ENCODE results near the gene PRDX5.

The PRDX5 gene

GRCh38 chr11:64284962-64285884 lies 32.7 kb upstream of the PRDX5 start, which contains the start of gene GPR137:
GPR137 (plus strand) TSS chr11:64285848; CDS start chr11:64286525, 677 bp downstream.
- TF ChIP-seq, protein P1, sequence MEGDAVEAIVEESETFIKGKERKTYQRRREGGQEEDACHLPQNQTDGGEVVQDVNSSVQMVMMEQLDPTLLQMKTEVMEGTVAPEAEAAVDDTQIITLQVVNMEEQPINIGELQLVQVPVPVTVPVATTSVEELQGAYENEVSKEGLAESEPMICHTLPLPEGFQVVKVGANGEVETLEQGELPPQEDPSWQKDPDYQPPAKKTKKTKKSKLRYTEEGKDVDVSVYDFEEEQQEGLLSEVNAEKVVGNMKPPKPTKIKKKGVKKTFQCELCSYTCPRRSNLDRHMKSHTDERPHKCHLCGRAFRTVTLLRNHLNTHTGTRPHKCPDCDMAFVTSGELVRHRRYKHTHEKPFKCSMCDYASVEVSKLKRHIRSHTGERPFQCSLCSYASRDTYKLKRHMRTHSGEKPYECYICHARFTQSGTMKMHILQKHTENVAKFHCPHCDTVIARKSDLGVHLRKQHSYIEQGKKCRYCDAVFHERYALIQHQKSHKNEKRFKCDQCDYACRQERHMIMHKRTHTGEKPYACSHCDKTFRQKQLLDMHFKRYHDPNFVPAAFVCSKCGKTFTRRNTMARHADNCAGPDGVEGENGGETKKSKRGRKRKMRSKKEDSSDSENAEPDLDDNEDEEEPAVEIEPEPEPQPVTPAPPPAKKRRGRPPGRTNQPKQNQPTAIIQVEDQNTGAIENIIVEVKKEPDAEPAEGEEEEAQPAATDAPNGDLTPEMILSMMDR (IDR thresholded peaks at IDR 0.05; ENCODE audit: borderline replicate concordance, control extremely low read depth, extremely low read depth, insufficient read depth, missing control alignments), result no peak
- in situ Hi-C loops (cut with MboI; ENCODE audit: low sequenced_read_pairs, unreplicated experiment), result loop anchor here (25.0 kb wide), 1 partner anchor 298 kb away; the partner anchor contains the start of gene OTUB1
- peak; percentile 95 for DNase-seq (ENCODE audit: low spot score)

- TF ChIP-seq, protein P1 (IDR thresholded peaks at IDR 0.05; ENCODE audit: borderline replicate concordance, control extremely low read depth, extremely low read depth, insufficient read depth, missing control alignments), result no peak
- in situ Hi-C loops (cut with MboI; ENCODE audit: low sequenced_read_pairs, unreplicated experiment), result loop anchor here (25.0 kb wide), 1 partner anchor 299 kb away; the partner anchor contains the start of gene OTUB1
- DNase-seq (ENCODE audit: low spot score), result no peak
Observed at GRCh38 chr11:64285885-64286800, 31.8 kb upstream of the PRDX5 start.

GRCh38 chr11:64286801-64287159 lies 31.1 kb upstream of the PRDX5 start:
- in situ Hi-C loops (cut with MboI; ENCODE audit: low sequenced_read_pairs, unreplicated experiment), result loop anchor here (25.0 kb wide), 1 partner anchor 299 kb away; the partner anchor contains the start of gene OTUB1
- DNase-seq (ENCODE audit: low spot score), result no peak

GRCh38 chr11:64287676-64288352 lies 30.1 kb upstream of the PRDX5 start:
- in situ Hi-C loops (cut with MboI; ENCODE audit: low sequenced_read_pairs, unreplicated experiment), result loop anchor here (25.0 kb wide), 1 partner anchor 301 kb away; the partner anchor contains the start of gene OTUB1
- TF ChIP-seq, protein P1 (IDR thresholded peaks at IDR 0.05; ENCODE audit: borderline replicate concordance, control extremely low read depth, extremely low read depth, insufficient read depth, missing control alignments), result no peak
- DNase-seq (ENCODE audit: low spot score), result no peak

More at GRCh38 chr11:64286801-64287159, 31.1 kb upstream of the PRDX5 start:
- TF ChIP-seq, protein P1 (IDR thresholded peaks at IDR 0.05; ENCODE audit: borderline replicate concordance, control extremely low read depth, extremely low read depth, insufficient read depth, missing control alignments), result no peak

DNA sequence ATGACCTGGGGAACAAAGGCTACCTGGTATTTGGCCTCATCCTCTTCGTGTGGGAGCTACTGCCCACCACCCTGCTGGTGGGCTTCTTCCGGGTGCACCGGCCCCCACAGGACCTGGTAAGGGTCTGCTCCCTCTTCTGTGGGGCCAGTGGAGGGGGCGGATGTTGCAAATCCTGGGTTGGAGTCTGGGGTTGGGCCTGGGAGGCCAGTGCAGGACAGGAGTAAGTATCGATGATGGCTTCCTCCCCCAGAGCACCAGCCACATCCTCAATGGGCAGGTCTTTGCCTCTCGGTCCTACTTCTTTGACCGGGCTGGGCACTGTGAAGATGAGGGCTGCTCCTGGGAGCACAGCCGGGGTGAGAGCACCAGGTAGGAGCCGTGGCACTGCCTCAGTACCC lies 29.6 kb upstream of the PRDX5 start:
- no peak for DNase-seq (ENCODE audit: low spot score)
- TF ChIP-seq, protein P1 (IDR thresholded peaks at IDR 0.05; ENCODE audit: borderline replicate concordance, control extremely low read depth, extremely low read depth, insufficient read depth, missing control alignments), result no peak
- in situ Hi-C loops (cut with MboI; ENCODE audit: low sequenced_read_pairs, unreplicated experiment), result loop anchor here (25.0 kb wide), 1 partner anchor 301 kb away; the partner anchor contains the start of gene OTUB1
